BE2C (cell line): Measurements from ENCODE around the gene HECW1.

Experiments
- DNase-seq: peaks from one replicate; pipeline ENCODE4 v3.0.0-alpha.2; 2020
- H3K27me3 ChIP-seq: fragments of 250-450 bp; sonication (Bioruptor Pico); 2 replicates; pipeline ENCODE4 v1.5.1; 2020; ENCODE audit warnings: mild to moderate bottlenecking
- H3K36me3 ChIP-seq: fragments of 250-450 bp; sonication (Bioruptor Pico); 2 replicates; pipeline ENCODE4 v1.5.1; 2020; ENCODE audit warnings: mild to moderate bottlenecking
- H3K4me1 ChIP-seq: fragments of 250-450 bp; sonication (Bioruptor Pico); 2 replicates; pipeline ENCODE4 v1.5.1; 2020
- H3K4me3 ChIP-seq: 2 replicates; pipeline ENCODE4 v1.5.1; 2011; ENCODE audit warnings: low read depth, low read length
- H3K9me3 ChIP-seq: fragments of 250-450 bp; sonication (Bioruptor Pico); 2 replicates; pipeline ENCODE4 v1.5.1; 2020
- CTCF ChIP-seq: IDR thresholded peaks from 2 replicates; pipeline ENCODE4 v1.5.1; 2012; ENCODE audit warnings: mild to moderate bottlenecking, low read depth, low read length

HECW1 gene

DNA sequence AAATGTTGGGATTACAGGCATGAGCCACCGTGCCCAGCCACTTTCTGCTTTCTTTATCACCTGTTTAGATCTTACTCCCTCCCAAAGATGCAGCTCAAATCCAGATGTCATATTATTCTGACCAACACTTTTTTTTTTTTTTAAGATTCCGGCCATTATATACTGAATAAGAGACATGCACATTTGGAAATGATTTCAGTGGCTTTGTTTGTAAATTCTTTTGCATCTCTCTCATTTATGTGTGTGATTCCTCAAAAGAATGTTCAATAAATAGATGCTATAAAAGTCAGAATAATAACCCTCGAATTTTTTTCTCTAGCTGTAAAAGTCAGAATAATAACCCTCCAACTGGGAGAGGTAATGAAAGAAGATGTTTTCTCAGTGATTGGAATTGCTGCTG is 25.4 kb downstream of the HECW1 start:
- Histone ChIP-seq H3K4me3 (no peak overlapping the region), H3K36me3 (no peaks in the 10 kb centered on the region), H3K4me1 (no peaks in the 10 kb centered on the region), H3K9me3 (no peaks in the 10 kb centered on the region), H3K27me3 (no peaks in the 10 kb centered on the region)
- no peak for DNase-seq
- no peak for TF ChIP-seq CTCF

DNA sequence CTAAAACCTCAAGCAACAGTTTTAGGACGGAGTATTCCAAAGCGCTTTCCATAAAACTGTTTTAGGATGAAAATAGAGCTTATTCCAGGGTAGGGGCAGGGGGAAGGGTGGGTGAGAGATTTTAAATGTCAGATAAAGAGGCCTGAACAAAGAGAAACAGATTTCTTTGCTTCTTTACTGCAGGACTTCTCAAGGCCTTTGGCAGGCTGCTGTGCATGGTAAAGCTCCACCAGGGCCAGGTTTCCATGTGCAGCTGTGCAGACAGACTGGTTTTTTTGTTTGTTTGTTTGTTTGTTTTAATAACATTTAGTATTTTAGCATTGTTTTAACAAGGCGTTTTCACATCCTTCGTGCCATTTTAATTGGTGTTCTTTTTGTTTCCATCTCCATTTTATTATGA is 26.3 kb downstream of the HECW1 start:
- no peak for TF ChIP-seq CTCF
- Histone ChIP-seq H3K27me3 (no peaks in the 10 kb centered on the region), H3K36me3 (no peaks in the 10 kb centered on the region), H3K4me1 (no peaks in the 10 kb centered on the region), H3K4me3 (no peak overlapping the region), H3K9me3 (no peaks in the 10 kb centered on the region)
- DNase-seq, result no peak

DNA sequence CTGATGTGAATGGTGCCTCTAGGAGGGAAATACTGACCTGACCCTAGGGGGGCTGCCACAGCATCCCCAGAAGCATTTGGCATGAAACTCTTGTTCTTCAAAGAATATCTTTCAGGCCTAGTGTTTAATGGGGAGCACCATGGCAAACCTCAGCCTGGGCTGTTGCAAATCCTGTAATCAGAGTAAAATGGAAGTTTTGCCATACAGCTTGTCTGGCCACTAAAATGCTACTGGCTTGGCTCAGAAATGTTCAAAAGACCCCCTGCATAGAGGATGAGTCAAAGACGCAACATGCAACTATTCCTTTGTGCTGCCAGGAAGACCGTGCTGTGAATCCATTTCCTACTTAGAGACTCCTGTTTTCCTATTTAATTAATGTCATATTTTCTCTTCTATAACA is 26.7 kb downstream of the HECW1 start:
- Histone ChIP-seq H3K9me3 (no peaks in the 10 kb centered on the region), H3K4me3 (no peak overlapping the region), H3K36me3 (no peaks in the 10 kb centered on the region), H3K27me3 (no peaks in the 10 kb centered on the region), H3K4me1 (no peaks in the 10 kb centered on the region)
- no peak for TF ChIP-seq CTCF
- DNase-seq, result no peak

GRCh38 chr7:43140186-43140585 is 27.7 kb downstream of the HECW1 start:
- DNase-seq, result no peak
- Histone ChIP-seq H3K9me3 (no peaks in the 10 kb centered on the region), H3K4me3 (no peak overlapping the region), H3K36me3 (no peaks in the 10 kb centered on the region), H3K4me1 (no peaks in the 10 kb centered on the region), H3K27me3 (no peaks in the 10 kb centered on the region)
- TF ChIP-seq CTCF, result no peak

GRCh38 chr7:43141091-43141490 is 28.6 kb downstream of the HECW1 start:
- no peak for TF ChIP-seq CTCF
- no peaks in the 10 kb centered on the region for H3K27me3 ChIP-seq
- H3K36me3 ChIP-seq, result no peaks in the 10 kb centered on the region
- no peak overlapping the region for H3K4me3 ChIP-seq
- no peaks in the 10 kb centered on the region for H3K9me3 ChIP-seq
- no peak for DNase-seq
- H3K4me1 ChIP-seq, result no peaks in the 10 kb centered on the region

- H3K9me3 ChIP-seq, result no peaks in the 10 kb centered on the region
- no peak for TF ChIP-seq CTCF
- no peaks in the 10 kb centered on the region for H3K27me3 ChIP-seq
- H3K4me1 ChIP-seq, result no peaks in the 10 kb centered on the region
- no peaks in the 10 kb centered on the region for H3K36me3 ChIP-seq
- DNase-seq, result no peak
- H3K4me3 ChIP-seq, result no peak overlapping the region
These were observed 30.3 kb downstream of the HECW1 start for GRCh38 chr7:43142703-43143102.
